Keratinocyte (primary cell): Measurements from ENCODE around the gene EXOSC9. TPM values are rescaled to one million over a fixed set of nuclear protein-coding genes. Genes with fewer than 3 reads are reported as not detected.

Source experiments
- DNase-seq: peaks from one replicate; pipeline ENCODE4 v3.0.0-alpha.2; 2011; ENCODE audit warnings: low read depth, missing footprints, low spot score
- FAIRE-seq: peaks from 2 replicates; lab custom pipeline; 2011; peaks lifted over from hg19 to GRCh38; lab: Jason Lieb, UNC
- H2AFZ ChIP-seq: 2 replicates; pipeline ENCODE4 v1.6.0; 2012; ENCODE audit warnings: low read length, control low read depth, inconsistent platforms; ENCODE audit not compliant: control insufficient read depth
- H3K27ac ChIP-seq: 2 replicates; pipeline ENCODE4 v1.5.1; 2011; ENCODE audit warnings: low read length; ENCODE audit not compliant: control insufficient read depth, insufficient read depth
- H3K27me3 ChIP-seq: 3 replicates; pipeline ENCODE4 v1.6.0; 2011; ENCODE audit warnings: low read length; ENCODE audit not compliant: control insufficient read depth, insufficient read depth; ENCODE audit errors: extremely low read depth
- H3K36me3 ChIP-seq, 2 experiments: 2 replicates in 1 of 2; 3 replicates in 1 of 2; pipeline ENCODE4 v1.5.1; 2011; ENCODE audit warnings: low read length in 2 of 2, mild to moderate bottlenecking in 1 of 2; ENCODE audit not compliant: control insufficient read depth in 2 of 2, insufficient read depth in 2 of 2; ENCODE audit errors: extremely low read depth in 1 of 2
- H3K4me1 ChIP-seq: 3 replicates; pipeline ENCODE4 v1.5.1; 2011; ENCODE audit warnings: low read length; ENCODE audit not compliant: control insufficient read depth, insufficient read depth; ENCODE audit errors: extremely low read depth
- H3K4me2 ChIP-seq: 3 replicates; pipeline ENCODE4 v1.6.0; 2011; ENCODE audit warnings: low read depth, low read length; ENCODE audit not compliant: control insufficient read depth, insufficient read depth; ENCODE audit errors: extremely low read depth
- H3K4me3 ChIP-seq, 3 experiments: fragments of 200-600 bp in 1 of 3; sonication (generic) in 1 of 3; 2 replicates in 2 of 3; 3 replicates in 1 of 3; pipeline ENCODE4 v1.5.1; 2011 to 2016; ENCODE audit warnings: low read length in 3 of 3, mild to moderate bottlenecking in 3 of 3, control low read depth in 2 of 3, inconsistent platforms in 1 of 3, low read depth in 1 of 3, mixed read lengths in 1 of 3, mixed run types in 1 of 3, moderate library complexity in 1 of 3; ENCODE audit not compliant: control insufficient read depth in 2 of 3, insufficient read depth in 2 of 3; ENCODE audit errors: extremely low read depth in 1 of 3
- H3K79me2 ChIP-seq: 2 replicates; pipeline ENCODE4 v1.6.0; 2012; ENCODE audit warnings: low read length; ENCODE audit not compliant: control insufficient read depth, insufficient read depth
- H3K9ac ChIP-seq: 3 replicates; pipeline ENCODE4 v1.6.0; 2011; ENCODE audit warnings: low read length; ENCODE audit not compliant: control insufficient read depth, insufficient read depth; ENCODE audit errors: extremely low read depth
- H3K9me1 ChIP-seq: 3 replicates; pipeline ENCODE4 v1.6.0; 2011; ENCODE audit warnings: low read length; ENCODE audit not compliant: control insufficient read depth, insufficient read depth; ENCODE audit errors: extremely low read depth
- H3K9me3 ChIP-seq: 2 replicates; pipeline ENCODE4 v1.5.1; 2012; ENCODE audit warnings: low read depth, low read length; ENCODE audit not compliant: control insufficient read depth
- H4K20me1 ChIP-seq: 3 replicates; pipeline ENCODE4 v1.6.0; 2011; ENCODE audit warnings: low read length; ENCODE audit not compliant: control insufficient read depth, insufficient read depth; ENCODE audit errors: extremely low read depth
- CTCF ChIP-seq, 3 experiments: IDR thresholded peaks in 1 of 3; conservative IDR thresholded peaks in 1 of 3; optimal IDR thresholded peaks in 1 of 3; 2 replicates in 2 of 3; 3 replicates in 1 of 3; pipeline versions ENCODE3 to v1.5.1; 2011; ENCODE audit warnings: low read length in 3 of 3, mild to moderate bottlenecking in 3 of 3, moderate library complexity in 2 of 3, control low read depth in 1 of 3, inconsistent platforms in 1 of 3; ENCODE audit not compliant: insufficient read depth in 2 of 3; ENCODE audit errors: extremely low read depth in 1 of 3
- EZH2 ChIP-seq: IDR thresholded peaks from one replicate; pipeline ENCODE4 v1.6.1; 2012; ENCODE audit warnings: inconsistent platforms, mild to moderate bottlenecking, low read length, moderate library complexity
- dilution Hi-C: fragments of 300-500 bp; cut with MboI; formaldehyde crosslinking; loops from one replicate; pipeline ENCODE4 v1.7.0; 2020; ENCODE audit warnings: low sequenced_read_pairs; ENCODE audit not compliant: extremely low pct_ligation_motif_present
- polyA plus RNA-seq, 5 experiments: library from polyadenylated mRNA; depleted of rRNA in 3 of 5; stranded (reverse) in 3 of 5; stranded (forward) in 1 of 5; unstranded in 1 of 5; fragments of >200 nt; gene quantifications; 1 replicate in 1 of 5; 2 replicates in 3 of 5; 3 replicates in 1 of 5; pipeline versions ENCODE4 v1.2.1 to v1.2.3, GENCODE V29; 2011 to 2012; ENCODE audit warnings: missing spikeins in 2 of 5, low read depth in 1 of 5, low replicate concordance in 1 of 5

EXOSC9 gene
- polyA plus RNA-seq, 1 donor (not counting 4 experiments of a cell fraction or from before 2014, with no cell fraction given), result 35.4 TPM

GRCh38 chr4:121814756-121815155 is 13.6 kb downstream of the EXOSC9 start:
- Histone ChIP-seq H4K20me1 (no peaks in the 10 kb centered on the region), H3K9me3 (no peaks in the 10 kb centered on the region), H3K4me3 (no peak overlapping the region), H3K79me2 (no peaks in the 10 kb centered on the region), H2AFZ (no peak overlapping the region), H3K27ac (no peak overlapping the region), H3K9me1 (no peaks in the 10 kb centered on the region), H3K9ac (no peak overlapping the region), H3K27me3 (no peaks in the 10 kb centered on the region), H3K4me2 (no peak overlapping the region), H3K4me1 (no peaks in the 10 kb centered on the region), H3K36me3 (peaks cover 5 to 15% of the 10 kb centered on the region in 2 experiments)
- DNase-seq, result no peak
- FAIRE-seq, result no peak
- no peak for TF ChIP-seq CTCF (optimal IDR thresholded peaks at IDR 0.05 in 1 of 3, IDR thresholded peaks at IDR 0.05 in 1 of 3, conservative IDR thresholded peaks at IDR 0.05 in 1 of 3; ENCODE audit: extremely low read depth in 1 of 3, insufficient read depth in 2 of 3, low read length in 3 of 3)
- dilution Hi-C loops, result no loop called here

GRCh38 chr4:121817006-121817405 is 15.9 kb downstream of the EXOSC9 start:
- H3K9me3 ChIP-seq, result no peaks in the 10 kb centered on the region
- no peak overlapping the region for H3K4me3 ChIP-seq
- H3K4me2 ChIP-seq, result no peak overlapping the region
- H4K20me1 ChIP-seq, result no peaks in the 10 kb centered on the region
- no peak overlapping the region for H3K9ac ChIP-seq
- dilution Hi-C loops, result no loop called here
- TF ChIP-seq EZH2, result no peak
- no peak for TF ChIP-seq CTCF (optimal IDR thresholded peaks at IDR 0.05 in 1 of 3, IDR thresholded peaks at IDR 0.05 in 1 of 3, conservative IDR thresholded peaks at IDR 0.05 in 1 of 3; ENCODE audit: extremely low read depth in 1 of 3, insufficient read depth in 2 of 3, low read length in 3 of 3)
- no peak overlapping the region for H2AFZ ChIP-seq
- peaks cover 6 to 7% of the 10 kb centered on the region in 2 experiments for H3K36me3 ChIP-seq
- H3K27ac ChIP-seq, result no peak overlapping the region
- H3K27me3 ChIP-seq, result no peaks in the 10 kb centered on the region
- H3K9me1 ChIP-seq, result no peaks in the 10 kb centered on the region
- DNase-seq (no peak), FAIRE-seq (no peak)
- H3K79me2 ChIP-seq, result peaks cover 13% of the 10 kb centered on the region
- H3K4me1 ChIP-seq, result peaks cover 5% of the 10 kb centered on the region
